A673 (cell line): ENCODE data around the gene KRT35. TPM values are rescaled to one million over a fixed set of nuclear protein-coding genes. Genes with fewer than 3 reads are reported as not detected.

ENCODE experiments used
- BruUV-seq: library from RNA; stranded (reverse); fragments of 400-500 nt; replicated peaks from 2 replicates; lab custom pipeline; 2021; lab: Mats Ljungman, UMichigan
- CTCF ChIA-PET: fragments of 300-600 bp; sonication (Branson Sonifier 250); formaldehyde crosslinking; loops from one replicate; lab custom pipeline; 2022; ENCODE audit warnings: antibody characterized with exemption; lab: Charles Lee
- POLR2A ChIA-PET: fragments of 300-600 bp; sonication (Branson Sonifier 250); formaldehyde crosslinking; loops from one replicate; lab custom pipeline; 2022; ENCODE audit warnings: antibody characterized with exemption; ENCODE audit not compliant: low non-redundant PET; lab: Charles Lee
- DNase-seq: peaks from one replicate; pipeline ENCODE4 v3.0.0-alpha.2; 2015; ENCODE audit warnings: low spot score
- H3K27ac ChIP-seq: fragments of 200-600 bp; sonication (generic); 2 replicates; pipeline ENCODE4 v1.5.1; 2016; ENCODE audit warnings: mixed run types, low read depth, mild to moderate bottlenecking, mixed read lengths, antibody characterized with exemption, low read length; ENCODE audit not compliant: poor library complexity, severe bottlenecking
- H3K27me3 ChIP-seq: fragments of 200-600 bp; sonication (generic); replicated peaks from 2 replicates; pipeline ENCODE4 v1.6.1; 2017; ENCODE audit warnings: mixed run types, low read depth, mild to moderate bottlenecking, mixed read lengths, antibody characterized with exemption, low read length; ENCODE audit not compliant: insufficient read depth, poor library complexity
- H3K36me3 ChIP-seq: fragments of 200-600 bp; sonication (generic); 2 replicates; pipeline ENCODE4 v1.6.1; 2016; ENCODE audit warnings: mixed run types, mild to moderate bottlenecking, mixed read lengths, antibody characterized with exemption, low read length; ENCODE audit not compliant: insufficient read depth, poor library complexity, severe bottlenecking
- H3K4me1 ChIP-seq: fragments of 200-600 bp; sonication (generic); 2 replicates; pipeline ENCODE4 v1.6.1; 2017; ENCODE audit warnings: mixed run types, mild to moderate bottlenecking, mixed read lengths, antibody characterized with exemption, low read length; ENCODE audit not compliant: insufficient read depth, poor library complexity, severe bottlenecking
- H3K4me3 ChIP-seq: fragments of 200-600 bp; sonication (generic); 2 replicates; pipeline ENCODE4 v1.5.1; 2016; ENCODE audit warnings: low read depth, mixed run types, mild to moderate bottlenecking, mixed read lengths, low read length; ENCODE audit not compliant: poor library complexity, severe bottlenecking
- H3K9me3 ChIP-seq: fragments of 200-600 bp; sonication (generic); 2 replicates; pipeline ENCODE4 v1.6.1; 2016; ENCODE audit warnings: mixed run types, low read depth, mild to moderate bottlenecking, mixed read lengths, antibody characterized with exemption, low read length; ENCODE audit not compliant: poor library complexity, severe bottlenecking
- EZH2 ChIP-seq: fragments of 200-600 bp; sonication (generic); IDR thresholded peaks from 2 replicates; pipeline ENCODE4 v1.6.1; 2017; ENCODE audit warnings: borderline replicate concordance, low read depth, mild to moderate bottlenecking, mixed read lengths, antibody characterized with exemption, low read length; ENCODE audit not compliant: poor library complexity, severe bottlenecking
- intact Hi-C: fragments of 100-400 bp; cut with micrococcal nuclease; formaldehyde crosslinking; loops from one replicate; pipeline ENCODE4 v1.10.0; 2022; ENCODE audit not compliant: unreplicated experiment
- total RNA-seq: library from RNA; stranded (reverse); gene quantifications from 2 replicates; pipeline ENCODE4 v1.2.3, GENCODE V29; 2021
- TF ChIP-seq, protein P1 (sequence below): fragments of 300-800, 200-600 bp; sonication (generic); conservative IDR thresholded peaks from 2 replicates; pipeline ENCODE4 v1.5.1; 2017; ENCODE audit warnings: low read depth, mild to moderate bottlenecking, antibody characterized with exemption, low read length, moderate library complexity, mixed read lengths

KRT35 gene
- total RNA-seq, 1 experiment from 2014 or later, result not detected

DNA sequence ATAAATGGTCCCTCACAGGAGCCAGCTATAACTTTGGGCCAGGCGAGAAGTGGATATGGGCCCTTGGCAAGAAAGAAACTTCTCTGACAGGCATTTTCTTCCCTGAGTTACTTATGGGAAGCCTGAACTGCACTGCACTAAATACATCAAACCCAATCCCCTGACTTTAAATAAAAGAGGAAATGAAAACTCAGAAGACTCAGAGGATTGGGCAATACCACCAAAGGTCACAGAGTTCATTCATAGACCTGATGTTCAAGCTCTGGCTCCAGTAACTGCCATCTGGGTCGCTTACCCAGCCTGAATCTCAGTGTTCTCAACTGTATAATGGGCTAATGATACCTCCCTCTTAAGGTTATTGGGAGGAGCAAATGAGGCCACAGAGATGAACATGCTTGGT, 815 bp downstream of the KRT35 start:
- Histone ChIP-seq H3K27ac (no peak overlapping the region), H3K9me3 (no peaks in the 10 kb centered on the region), H3K4me3 (no peak overlapping the region), H3K4me1 (no peaks in the 10 kb centered on the region), H3K27me3 (no peaks in the 10 kb centered on the region), H3K36me3 (no peaks in the 10 kb centered on the region)
- BruUV-seq, result no TSS peak
- no peak for DNase-seq
- ChIA-PET CTCF (no interaction called here), POLR2A (no interaction called here)
- intact Hi-C loops, result no loop called here
- TF ChIP-seq EZH2, result no peak
- TF ChIP-seq, protein P1, sequence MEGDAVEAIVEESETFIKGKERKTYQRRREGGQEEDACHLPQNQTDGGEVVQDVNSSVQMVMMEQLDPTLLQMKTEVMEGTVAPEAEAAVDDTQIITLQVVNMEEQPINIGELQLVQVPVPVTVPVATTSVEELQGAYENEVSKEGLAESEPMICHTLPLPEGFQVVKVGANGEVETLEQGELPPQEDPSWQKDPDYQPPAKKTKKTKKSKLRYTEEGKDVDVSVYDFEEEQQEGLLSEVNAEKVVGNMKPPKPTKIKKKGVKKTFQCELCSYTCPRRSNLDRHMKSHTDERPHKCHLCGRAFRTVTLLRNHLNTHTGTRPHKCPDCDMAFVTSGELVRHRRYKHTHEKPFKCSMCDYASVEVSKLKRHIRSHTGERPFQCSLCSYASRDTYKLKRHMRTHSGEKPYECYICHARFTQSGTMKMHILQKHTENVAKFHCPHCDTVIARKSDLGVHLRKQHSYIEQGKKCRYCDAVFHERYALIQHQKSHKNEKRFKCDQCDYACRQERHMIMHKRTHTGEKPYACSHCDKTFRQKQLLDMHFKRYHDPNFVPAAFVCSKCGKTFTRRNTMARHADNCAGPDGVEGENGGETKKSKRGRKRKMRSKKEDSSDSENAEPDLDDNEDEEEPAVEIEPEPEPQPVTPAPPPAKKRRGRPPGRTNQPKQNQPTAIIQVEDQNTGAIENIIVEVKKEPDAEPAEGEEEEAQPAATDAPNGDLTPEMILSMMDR, result no peak

DNA sequence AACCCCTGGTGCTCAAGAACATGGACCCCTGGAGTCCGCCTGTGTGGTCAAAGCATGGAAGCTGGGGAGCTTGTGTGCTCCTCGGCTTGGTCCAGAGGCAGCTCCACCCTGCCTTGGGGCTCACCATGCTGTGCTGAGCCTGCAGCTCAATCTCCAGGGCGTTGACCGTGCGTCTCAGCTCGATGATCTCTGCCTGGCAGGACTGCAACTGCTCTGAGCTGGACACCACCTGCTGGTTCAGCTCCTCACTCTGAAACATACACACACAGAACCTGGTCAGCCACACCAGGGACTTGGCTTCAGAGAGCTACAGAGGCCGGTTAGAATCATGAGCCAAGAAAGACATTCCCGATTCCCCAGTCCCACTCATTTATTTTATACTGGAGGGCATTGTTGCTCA, 2.7 kb downstream of the KRT35 start:
- H3K4me1 ChIP-seq, result no peaks in the 10 kb centered on the region
- CTCF ChIA-PET, result no interaction called here
- BruUV-seq, result no TSS peak
- TF ChIP-seq, protein P1, result no peak
- no peak for TF ChIP-seq EZH2
- no peak for DNase-seq
- intact Hi-C loops, result no loop called here
- POLR2A ChIA-PET, result no interaction called here
- no peaks in the 10 kb centered on the region for H3K27me3 ChIP-seq
- no peak overlapping the region for H3K27ac ChIP-seq
- H3K9me3 ChIP-seq, result no peaks in the 10 kb centered on the region
- no peak overlapping the region for H3K4me3 ChIP-seq
- H3K36me3 ChIP-seq, result no peaks in the 10 kb centered on the region

DNA sequence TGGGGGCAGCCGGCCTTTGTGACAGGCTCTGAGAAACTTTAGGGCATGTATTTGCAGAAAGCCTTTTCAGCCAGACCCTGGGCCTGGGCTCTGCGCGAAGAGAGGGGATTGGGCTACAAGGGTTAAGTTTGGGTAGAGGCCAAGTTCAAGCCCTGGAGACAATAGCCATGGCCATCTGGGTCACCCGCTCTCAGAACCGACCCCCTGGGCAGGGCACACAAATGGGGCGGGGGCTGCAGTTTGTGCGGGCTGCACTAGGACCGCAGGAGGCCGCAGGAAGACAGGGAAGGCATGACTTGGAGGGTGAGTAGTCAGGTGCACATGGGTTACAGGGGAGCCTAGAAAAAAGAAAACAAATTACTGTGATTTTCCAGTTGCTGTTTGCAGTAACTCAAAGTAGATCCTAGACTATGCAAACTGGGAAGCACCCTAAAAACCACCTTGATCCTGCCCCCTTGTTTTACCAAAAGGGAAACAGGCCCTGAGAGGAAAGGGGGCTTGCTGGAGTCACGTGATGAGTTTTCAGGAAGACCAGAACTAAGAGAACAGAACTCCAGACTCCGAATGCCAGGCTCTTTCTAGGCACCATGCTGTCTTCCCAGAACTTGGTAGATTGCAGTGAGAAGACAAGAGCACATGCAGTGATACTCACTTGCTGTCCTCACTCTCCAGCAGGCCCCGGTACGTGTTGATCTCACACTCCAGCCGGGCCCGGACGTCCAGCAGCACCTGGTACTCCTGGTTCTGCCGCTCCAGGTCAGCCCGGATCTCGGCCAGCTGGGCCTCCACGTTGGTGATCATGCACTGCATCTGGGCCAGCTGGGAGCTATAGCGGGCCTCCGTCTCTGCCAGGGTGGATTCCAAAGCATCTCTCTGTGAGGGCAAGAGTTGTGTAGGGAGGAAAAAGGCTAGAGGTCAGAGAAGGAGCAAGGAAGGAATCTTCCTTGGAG, 3.8 kb downstream of the KRT35 start:
- no peaks in the 10 kb centered on the region for H3K4me1 ChIP-seq
- CTCF ChIA-PET, result no interaction called here
- TF ChIP-seq, protein P1, result no peak
- no peak for TF ChIP-seq EZH2
- POLR2A ChIA-PET, result no interaction called here
- no peak overlapping the region for H3K4me3 ChIP-seq
- DNase-seq, result no peak
- BruUV-seq, result no TSS peak
- H3K36me3 ChIP-seq, result no peaks in the 10 kb centered on the region
- no peak overlapping the region for H3K27ac ChIP-seq
- intact Hi-C loops, result no loop called here
- no peaks in the 10 kb centered on the region for H3K27me3 ChIP-seq
- H3K9me3 ChIP-seq, result no peaks in the 10 kb centered on the region
